HepG2 (cell line): Measurements from ENCODE around the gene USB1. TPM values are rescaled to one million over a fixed set of nuclear protein-coding genes. Genes with fewer than 3 reads are reported as not detected.
A peak's percentile ranks its signal among the peaks of the same experiment; 100 is the strongest.

Source experiments
- ATAC-seq: fragments of 200-7000 bp; cut with Tn5 transposase; 3 replicates; pipeline ENCODE4 v1.9.1; 2020; ENCODE audit warnings: mild to moderate bottlenecking, moderate library complexity
- BruUV-seq: library from RNA; stranded (reverse); fragments of 400-500 nt; replicated peaks from 2 replicates; lab custom pipeline; 2021; lab: Mats Ljungman, UMichigan
- CTCF ChIA-PET: fragments of 300-600 bp; formaldehyde crosslinking; extraction: SDS; loops from one replicate; lab custom pipeline; 2021; ENCODE audit warnings: low total read pairs, inconsistent platforms, low intra/inter-chr PET ratio; lab: Yijun Ruan, JAX
- POLR2A ChIA-PET: fragments of 350-600 bp; sonication (Branson Sonifier 250); formaldehyde crosslinking; loops from one replicate; lab custom pipeline; 2020; ENCODE audit warnings: antibody characterized with exemption, inconsistent platforms; lab: Yijun Ruan, JAX
- DNase-seq: peaks from one replicate; pipeline ENCODE4 v3.0.0-alpha.2; 2015; ENCODE audit warnings: low spot score
- FAIRE-seq: peaks from 3 replicates; lab custom pipeline; 2011; peaks lifted over from hg19 to GRCh38; lab: Jason Lieb, UNC
- H2AFZ ChIP-seq: one replicate; pipeline ENCODE4 v1.6.1; 2011; ENCODE audit warnings: low read length, inconsistent platforms
- H3K27ac ChIP-seq: fragments of 300-600 bp; 3 replicates; pipeline ENCODE4 v1.8.0; 2011; ENCODE audit warnings: mixed run types, mild to moderate bottlenecking, mixed read lengths, low read length, inconsistent platforms; ENCODE audit not compliant: insufficient read depth; ENCODE audit errors: extremely low read length
- H3K27me3 ChIP-seq, 2 experiments: fragments of 200-600 bp in 1 of 2; 2 replicates in 1 of 2; 3 replicates in 1 of 2; pipeline versions ENCODE4 v1.6.0 to v1.8.0; 2011; ENCODE audit warnings: low read length in 2 of 2, mild to moderate bottlenecking in 2 of 2, moderate library complexity in 2 of 2, inconsistent platforms in 1 of 2; ENCODE audit not compliant: insufficient read depth in 2 of 2, control insufficient read depth in 1 of 2
- H3K36me3 ChIP-seq, 2 experiments: fragments of 200-600 bp in 1 of 2; replicated peaks in 1 of 2; 2 replicates in 1 of 2; 3 replicates in 1 of 2; pipeline versions ENCODE4 v1.5.1 to v1.8.0; 2011; ENCODE audit warnings: low read length in 2 of 2, inconsistent platforms in 1 of 2; ENCODE audit not compliant: insufficient read depth in 2 of 2, control insufficient read depth in 1 of 2
- H3K4me1 ChIP-seq: 2 replicates; pipeline ENCODE4 v1.5.1; 2012; ENCODE audit warnings: low read length, inconsistent platforms; ENCODE audit not compliant: insufficient read depth
- H3K4me2 ChIP-seq: 2 replicates; pipeline ENCODE4 v1.6.0; 2011; ENCODE audit warnings: low read depth, low read length, inconsistent platforms
- H3K4me3 ChIP-seq, 3 experiments: fragments of 200-600 bp in 1 of 3; sonication (generic), shearing (Covaris generic) in 1 of 3; replicated peaks in 1 of 3; 2 replicates each; pipeline ENCODE4 v1.5.1; 2011 to 2016; ENCODE audit warnings: low read length in 3 of 3, inconsistent platforms in 2 of 3, low read depth in 2 of 3, mild to moderate bottlenecking in 2 of 3, control low read depth in 1 of 3, mixed read lengths in 1 of 3; ENCODE audit not compliant: insufficient read depth in 1 of 3
- H3K79me2 ChIP-seq: one replicate; pipeline ENCODE4 v1.6.1; 2011; ENCODE audit warnings: low read length, inconsistent platforms; ENCODE audit not compliant: insufficient read depth
- H3K9ac ChIP-seq: 2 replicates; pipeline ENCODE4 v1.6.0; 2011; ENCODE audit warnings: mild to moderate bottlenecking, low read depth, low read length, inconsistent platforms; ENCODE audit not compliant: insufficient read depth
- H3K9me3 ChIP-seq: 2 replicates; pipeline ENCODE4 v1.5.1; 2012; ENCODE audit warnings: mild to moderate bottlenecking, low read length
- H4K20me1 ChIP-seq: 2 replicates; pipeline ENCODE4 v1.6.0; 2011; ENCODE audit warnings: inconsistent platforms, mild to moderate bottlenecking, low read length, moderate library complexity; ENCODE audit not compliant: insufficient read depth
- AGO2 ChIP-seq: fragments of 200-400 bp; formaldehyde crosslinking; optimal IDR thresholded peaks from 2 replicates; pipeline ENCODE3; 2017; ENCODE audit warnings: mild to moderate bottlenecking, low read depth, low read length, moderate library complexity
- POLR2G ChIP-seq: fragments of 200-400 bp; formaldehyde crosslinking; IDR thresholded peaks from 2 replicates; pipeline ENCODE4 v1.6.1; 2018; ENCODE audit warnings: mild to moderate bottlenecking, low read depth, low read length, moderate library complexity
- RBFOX2 ChIP-seq: fragments of 200-400 bp; formaldehyde crosslinking; IDR thresholded peaks from 2 replicates; pipeline ENCODE4 v1.6.1; 2017; ENCODE audit warnings: low read depth, mild to moderate bottlenecking, low read length
- RBM22 ChIP-seq: fragments of 200-400 bp; formaldehyde crosslinking; optimal IDR thresholded peaks from 2 replicates; pipeline ENCODE3; 2017; ENCODE audit warnings: mild to moderate bottlenecking, low read length, moderate library complexity
- ZC3H13 ChIP-seq: sonication (generic); formaldehyde crosslinking; IDR thresholded peaks from 2 replicates; pipeline ENCODE4 v1.8.1; 2023; ENCODE audit warnings: mild to moderate bottlenecking, missing genetic modification reagents, moderate library complexity
- ZNF432 ChIP-seq: sonication (generic); formaldehyde crosslinking; IDR thresholded peaks from 2 replicates; pipeline ENCODE4 v1.5.0; 2020; ENCODE audit warnings: missing genetic modification reagents, mild to moderate bottlenecking, borderline replicate concordance
- WGBS: methylation state at CpG from one replicate; pipeline ENCODE4 v1.1.6; 2017; ENCODE audit warnings: low lambda C conversion rate; 5-methylcytosine and 5-hydroxymethylcytosine counted together
- in situ Hi-C: cut with HindIII; loops from 2 replicates; pipeline ENCODE4 v1.10.0; 2017; ENCODE audit warnings: low pct_unique_long_range_greater_than_20kb; ENCODE audit not compliant: extremely low pct_ligation_motif_present
- intact Hi-C: fragments of 100-400 bp; cut with micrococcal nuclease; formaldehyde crosslinking; loops from one replicate; pipeline ENCODE4 v1.10.0; 2022; ENCODE audit not compliant: unreplicated experiment
- polyA plus RNA-seq, 8 experiments: library from polyadenylated mRNA; depleted of rRNA in 3 of 8; stranded (reverse) in 7 of 8; unstranded in 1 of 8; fragments of >200 nt; fragmentation: Illumina TruSeq in 4 of 8; extraction: Trizol in 4 of 8; gene quantifications; 2 replicates each; pipeline versions ENCODE4 v1.2.1 to v1.2.3, GENCODE V29; 2011 to 2016; ENCODE audit warnings: low read depth in 4 of 8, missing spikeins in 1 of 8, mixed read lengths in 1 of 8; ENCODE audit not compliant: insufficient read depth in 1 of 8
- total RNA-seq, 5 experiments: library from RNA; depleted of rRNA; stranded (reverse); fragments of >200 nt; fragmentation: Illumina TruSeq; extraction: Trizol; gene quantifications; 2 replicates each; pipeline ENCODE4 v1.2.3, GENCODE V29; 2016; ENCODE audit warnings: low read depth in 1 of 5

Gene USB1
- total and polyA plus RNA-seq, 2 of the 13 experiments (the other 11 are each of a cell fraction or from before 2014, with no cell fraction given): 16.7 to 65.4 TPM

DNA sequence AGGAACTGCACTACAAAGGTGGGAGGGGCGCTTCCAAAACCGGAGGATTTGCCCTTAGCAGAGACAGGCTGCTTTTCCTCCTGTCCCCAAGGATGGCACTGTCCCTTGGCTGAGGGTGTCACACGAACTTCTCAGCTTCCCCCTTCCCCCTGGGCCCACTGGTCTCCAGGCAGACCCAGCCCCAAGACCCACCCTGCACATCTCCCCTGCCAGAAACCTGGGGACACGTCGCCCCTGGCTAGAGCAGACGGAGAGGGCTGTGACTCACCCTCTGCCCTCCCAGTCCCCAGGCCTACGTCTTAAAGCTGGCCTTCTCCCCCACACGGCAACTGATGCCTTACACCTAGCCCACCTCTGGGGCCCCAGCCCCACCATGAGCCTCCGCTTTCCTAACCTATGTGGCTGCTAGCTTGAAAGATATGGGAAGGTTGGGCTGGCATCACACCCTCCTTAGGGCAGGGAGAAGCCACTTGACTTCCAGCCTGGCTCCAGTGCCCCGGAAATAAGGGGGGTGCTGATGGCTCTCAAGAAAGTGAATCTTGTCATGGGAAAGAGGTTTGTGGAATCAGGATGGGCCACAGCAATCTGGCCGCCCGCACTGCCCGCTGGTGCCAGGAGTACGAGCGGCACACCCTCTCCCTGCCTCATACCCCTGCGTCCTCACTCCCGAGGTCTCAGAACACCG, 5.3 kb upstream of the USB1 start:
- in situ Hi-C loops: no loop called here
- H3K9me3 ChIP-seq: no peaks in the 10 kb centered on the region
- FAIRE-seq (no peak), ATAC-seq (no peak), DNase-seq (no peak)
- peaks cover 15% of the 10 kb centered on the region for H3K4me1 ChIP-seq
- no peak overlapping the region for H3K9ac ChIP-seq
- H3K27ac ChIP-seq: no peak overlapping the region
- H3K79me2 ChIP-seq: peaks cover 4% of the 10 kb centered on the region
- no TSS peak for BruUV-seq
- peak; percentile 61 for TF ChIP-seq RBM22
- TF ChIP-seq ZNF432 (CRISPR knock-in tag): no peak
- WGBS: 96% methylated on average over 18 of the region's 18 CpGs
- no peaks in the 10 kb centered on the region for H4K20me1 ChIP-seq
- intact Hi-C loops: no loop called here
- POLR2A ChIA-PET: no interaction called here
- no peak overlapping the region for H3K4me2 ChIP-seq
- no peak overlapping the region for H3K4me3 ChIP-seq
- H3K36me3 ChIP-seq: peaks cover 9 to 19% of the 10 kb centered on the region in 2 experiments; a peak in 4 of 5 replicates
- H2AFZ ChIP-seq: no peak overlapping the region
- CTCF ChIA-PET: no interaction called here
- peaks cover 0 to 2% of the 10 kb centered on the region in 2 experiments; a peak in 2 of 5 replicates for H3K27me3 ChIP-seq

DNA sequence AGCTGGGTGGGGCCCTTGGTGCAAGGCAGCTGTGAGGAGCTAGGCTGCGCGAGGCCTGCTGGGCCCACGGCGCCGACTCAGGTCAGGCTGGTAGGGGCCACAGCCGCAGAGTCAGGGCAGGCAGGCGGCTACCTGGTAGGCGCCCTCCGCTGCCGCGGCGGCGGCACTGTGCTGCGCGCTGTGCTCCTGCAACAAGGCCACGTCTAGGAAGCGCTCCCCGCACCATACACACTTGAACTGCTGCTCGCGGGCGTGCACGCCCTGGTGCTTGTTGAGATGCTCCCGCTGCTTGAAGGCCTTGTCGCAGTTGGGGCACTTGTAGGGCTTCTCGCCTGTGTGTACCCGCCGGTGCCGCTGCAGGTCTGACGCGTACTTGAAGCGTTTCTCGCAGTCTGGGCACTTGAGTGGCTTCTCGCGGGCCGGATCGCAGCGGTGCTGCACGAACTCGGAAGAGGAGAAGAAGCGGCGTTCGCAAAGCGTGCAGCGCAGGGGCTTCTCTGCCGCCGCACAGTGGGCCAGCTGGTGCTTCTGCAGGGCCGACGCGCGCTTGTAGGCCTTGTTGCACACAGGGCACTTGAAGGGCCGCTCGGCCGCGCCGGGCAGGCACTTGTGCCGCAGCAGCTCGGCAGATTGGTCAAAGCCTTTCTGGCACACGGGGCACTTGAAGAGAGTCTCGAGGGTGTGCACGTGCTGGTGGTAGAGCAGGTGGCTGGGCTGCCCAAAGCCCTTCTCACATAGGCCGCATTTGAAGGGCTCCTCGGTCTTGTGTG, 4.6 kb upstream of the USB1 start:
- ATAC-seq: no peak
- in situ Hi-C loops (no loop called here), intact Hi-C loops (no loop called here)
- no peak overlapping the region for H2AFZ ChIP-seq
- WGBS: 97% methylated on average over 51 of the region's 62 CpGs
- CTCF ChIA-PET: no interaction called here
- BruUV-seq: no TSS peak
- H3K4me2 ChIP-seq: no peak overlapping the region
- no peaks in the 10 kb centered on the region for H3K9me3 ChIP-seq
- H3K9ac ChIP-seq: no peak overlapping the region
- no peak overlapping the region for H3K27ac ChIP-seq
- peaks cover 4% of the 10 kb centered on the region for H3K79me2 ChIP-seq
- no peak for DNase-seq
- H3K36me3 ChIP-seq: peaks cover 9 to 19% of the 10 kb centered on the region in 2 experiments; a peak in 4 of 5 replicates
- H3K27me3 ChIP-seq: peaks cover 0 to under 1% of the 10 kb centered on the region in 2 experiments; a peak in 1 of 5 replicates
- no peaks in the 10 kb centered on the region for H4K20me1 ChIP-seq
- peak; percentile 42 for TF ChIP-seq RBFOX2
- peak; percentile 60; the same call in 1 of the 2 replicates for TF ChIP-seq ZC3H13 (CRISPR knock-in tag)
- no peak for TF ChIP-seq AGO2
- peak; percentile 9; the same call in 1 of the 2 replicates for TF ChIP-seq POLR2G
- TF ChIP-seq, all 625 proteins: peak for 3
- no peak for FAIRE-seq
- peaks cover 15% of the 10 kb centered on the region for H3K4me1 ChIP-seq
- POLR2A ChIA-PET: no interaction called here
- no peak overlapping the region for H3K4me3 ChIP-seq
